Jurkat, Clone E6-1 (cell line): ENCODE data around the gene DNAJC1. TPM values are rescaled to one million over a fixed set of nuclear protein-coding genes. Genes with fewer than 3 reads are reported as not detected.
A peak's percentile ranks its signal among the peaks of the same experiment; 100 is the strongest.
"Not testable (repeated sequence)": the region's sequence is repeated elsewhere in the genome, so short reads cannot be mapped to it uniquely, and the experiment has no call there.

Source experiments
- DNase-seq: peaks from one replicate; pipeline ENCODE4 v3.0.0-alpha.2; 2011; ENCODE audit warnings: low read depth, low spot score
- H3K4me3 ChIP-seq: 2 replicates; pipeline ENCODE4 v1.5.1; 2011; ENCODE audit warnings: mild to moderate bottlenecking, low read length, control low read depth, moderate library complexity
- polyA plus RNA-seq: library from polyadenylated mRNA; unstranded; fragments of >200 nt; gene quantifications from one replicate; pipeline ENCODE4 v1.2.1, GENCODE V29; 2012; ENCODE audit warnings: missing spikeins; ENCODE audit not compliant: insufficient read length, insufficient read depth

DNAJC1 gene, protein sequence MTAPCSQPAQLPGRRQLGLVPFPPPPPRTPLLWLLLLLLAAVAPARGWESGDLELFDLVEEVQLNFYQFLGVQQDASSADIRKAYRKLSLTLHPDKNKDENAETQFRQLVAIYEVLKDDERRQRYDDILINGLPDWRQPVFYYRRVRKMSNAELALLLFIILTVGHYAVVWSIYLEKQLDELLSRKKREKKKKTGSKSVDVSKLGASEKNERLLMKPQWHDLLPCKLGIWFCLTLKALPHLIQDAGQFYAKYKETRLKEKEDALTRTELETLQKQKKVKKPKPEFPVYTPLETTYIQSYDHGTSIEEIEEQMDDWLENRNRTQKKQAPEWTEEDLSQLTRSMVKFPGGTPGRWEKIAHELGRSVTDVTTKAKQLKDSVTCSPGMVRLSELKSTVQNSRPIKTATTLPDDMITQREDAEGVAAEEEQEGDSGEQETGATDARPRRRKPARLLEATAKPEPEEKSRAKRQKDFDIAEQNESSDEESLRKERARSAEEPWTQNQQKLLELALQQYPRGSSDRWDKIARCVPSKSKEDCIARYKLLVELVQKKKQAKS
- 15.0 TPM for polyA plus RNA-seq

DNA sequence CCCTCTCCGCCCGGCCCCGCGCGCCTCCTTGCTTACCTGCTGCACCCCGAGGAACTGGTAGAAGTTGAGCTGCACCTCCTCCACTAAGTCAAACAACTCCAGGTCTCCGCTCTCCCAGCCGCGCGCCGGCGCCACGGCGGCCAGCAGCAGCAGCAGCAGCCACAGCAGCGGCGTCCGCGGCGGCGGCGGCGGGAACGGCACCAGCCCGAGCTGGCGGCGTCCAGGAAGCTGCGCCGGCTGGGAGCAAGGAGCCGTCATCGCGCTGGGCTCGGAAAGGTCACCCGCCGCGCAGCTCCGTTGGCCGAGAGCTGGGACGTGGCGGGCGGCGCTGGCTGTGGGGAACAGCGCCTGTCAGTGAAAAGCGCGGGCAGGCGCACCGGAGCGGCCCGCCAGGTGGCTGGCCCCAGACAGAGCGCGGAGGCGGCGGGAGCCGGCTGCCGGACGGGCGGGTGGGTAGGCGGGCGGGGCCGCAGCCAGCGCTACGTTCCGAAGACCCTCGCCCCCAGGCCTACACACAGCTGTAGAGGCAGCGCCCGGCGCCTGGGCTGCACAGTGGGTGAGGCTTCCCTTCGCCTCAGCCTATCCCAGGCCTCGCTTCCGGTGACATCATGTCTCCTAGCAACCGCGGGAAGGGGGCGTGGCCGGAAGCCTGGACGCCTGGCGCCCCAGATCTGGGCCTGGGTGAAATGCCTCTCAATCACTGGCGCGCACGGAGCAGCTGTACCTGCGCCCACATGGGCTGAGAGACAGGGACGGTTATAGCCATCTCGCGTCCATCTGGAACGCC is at the start of gene DNAJC1:
Gene DNAJC1 (minus strand): TSS at position 554 of the 787 bp plus-strand sequence. CDS start 296 bp downstream, at position 258.
- H3K4me3 ChIP-seq: peak within 1 kb of the TSS; percentile 68
- DNase-seq: peak; percentile 91

DNA sequence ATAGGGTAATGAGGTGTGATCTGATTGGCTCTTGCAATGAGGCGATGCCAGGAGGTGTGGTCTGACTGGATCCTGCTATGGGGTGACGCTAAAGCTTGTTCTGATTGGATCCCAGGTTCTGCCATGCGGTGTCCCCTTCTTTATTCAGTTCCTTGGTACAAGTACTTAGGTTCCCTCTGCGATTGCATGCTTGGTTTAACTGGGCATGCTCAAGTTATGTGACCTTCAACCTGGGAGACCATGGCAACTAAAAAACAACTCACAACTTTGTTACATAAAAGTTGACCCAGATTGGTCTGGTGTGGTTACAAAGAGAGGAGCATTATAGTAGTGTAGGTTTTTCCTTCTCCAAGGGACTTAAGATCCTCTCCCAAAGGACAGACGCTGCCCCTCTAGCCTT is 49.5 kb upstream of the DNAJC1 start:
- DNase-seq: peak; percentile 11
- no peak overlapping the region for H3K4me3 ChIP-seq

DNA sequence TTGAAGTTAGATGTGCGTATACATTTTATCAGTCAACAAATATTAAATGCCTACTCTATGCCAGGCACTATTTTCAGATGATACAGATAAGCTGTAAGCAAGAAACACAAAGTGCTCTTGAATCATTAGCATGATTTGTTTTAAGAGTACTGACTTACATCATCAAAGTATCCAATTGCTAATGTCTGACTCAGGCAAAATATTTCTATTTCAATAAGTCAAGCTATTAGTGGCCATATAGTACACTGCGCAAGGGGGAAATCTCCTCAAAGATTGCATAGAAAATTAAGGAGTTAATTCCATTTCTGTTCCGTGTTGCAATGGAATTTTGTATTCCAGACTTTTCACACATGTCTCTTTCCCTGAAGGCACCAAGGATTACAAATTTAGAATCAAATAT is 46.1 kb upstream of the DNAJC1 start:
- no peak for DNase-seq
- no peak overlapping the region for H3K4me3 ChIP-seq

DNA sequence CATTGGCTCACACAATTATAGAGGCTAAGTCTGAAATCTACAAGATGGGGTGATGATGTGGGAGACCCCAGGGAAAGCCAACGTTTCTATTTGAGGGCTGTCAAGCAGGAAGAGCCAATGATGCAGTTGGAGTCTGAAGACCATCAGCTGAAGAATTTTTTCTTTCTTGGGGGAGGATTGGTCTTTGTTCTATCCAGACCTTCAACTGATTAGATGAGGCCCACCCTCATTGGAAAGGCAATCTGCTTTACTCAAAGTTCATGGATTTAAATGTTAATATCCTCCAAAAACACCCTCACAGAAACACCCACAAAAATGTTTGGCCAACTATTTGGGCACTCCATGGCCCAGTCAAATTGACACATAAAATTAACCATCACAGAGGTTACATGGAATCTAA is 44.3 kb upstream of the DNAJC1 start:
- DNase-seq: no peak
- H3K4me3 ChIP-seq: no peak overlapping the region

- no peak for DNase-seq
- H3K4me3 ChIP-seq: no peak overlapping the region
Observed at GRCh38 chr10:22043327-22043633, 39.8 kb upstream of the DNAJC1 start.

DNA sequence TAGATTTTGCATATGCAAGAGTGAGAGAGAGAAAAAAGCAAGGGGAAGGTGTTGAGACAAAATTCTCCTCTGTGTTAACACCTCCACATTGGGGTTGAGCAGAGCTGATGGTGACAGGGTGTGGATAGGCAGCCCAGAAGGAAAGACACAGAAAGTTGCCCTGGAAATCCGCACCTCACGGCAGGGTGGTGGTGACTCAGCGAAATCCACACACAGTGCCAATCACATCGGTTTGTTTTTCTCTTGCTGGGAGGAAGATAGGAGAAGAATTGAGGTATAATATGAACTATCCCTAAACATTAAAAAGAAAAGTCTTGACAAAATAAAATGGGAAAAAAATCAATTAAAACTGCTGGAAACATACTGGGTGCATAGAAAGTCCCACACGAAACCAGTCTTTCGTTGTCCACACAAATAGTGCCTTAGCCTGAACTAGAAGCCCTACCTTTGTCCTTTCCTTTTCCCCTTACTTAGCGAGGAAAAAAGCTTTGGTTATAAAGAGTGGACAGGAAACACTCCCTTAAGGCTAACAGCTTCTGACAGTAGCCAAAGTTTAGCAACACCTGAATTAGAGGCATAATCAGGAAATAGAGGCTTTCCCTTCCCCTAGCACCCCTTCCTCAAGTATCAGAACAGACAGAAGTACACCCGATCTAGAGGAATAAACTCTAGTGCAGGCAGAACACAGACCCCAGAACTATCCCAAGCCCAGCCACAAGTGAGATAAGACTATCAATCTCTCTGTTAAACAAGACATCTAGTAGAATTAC is 39.2 kb upstream of the DNAJC1 start:
- no peak overlapping the region for H3K4me3 ChIP-seq
- DNase-seq: no peak

DNA sequence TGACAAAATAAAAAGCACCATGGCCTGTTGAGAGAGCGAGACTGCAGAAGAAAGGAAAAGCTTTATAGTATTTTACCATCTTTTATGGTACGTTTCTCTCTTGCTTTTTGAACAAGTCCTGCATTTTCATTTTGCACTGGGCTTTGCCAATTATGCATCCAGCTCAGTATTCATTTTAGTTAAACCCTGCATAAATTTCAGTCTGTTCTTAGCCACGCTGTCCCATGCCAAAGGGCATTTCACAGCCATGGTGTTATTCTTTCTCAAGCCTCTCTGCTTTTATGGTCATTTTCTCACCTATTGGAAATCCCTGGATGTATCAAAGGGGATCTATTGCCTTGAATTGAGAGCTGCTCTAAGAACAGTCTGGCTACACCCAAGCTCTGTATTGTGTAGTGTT is 30.8 kb upstream of the DNAJC1 start:
- no peak overlapping the region for H3K4me3 ChIP-seq
- no peak for DNase-seq

DNA sequence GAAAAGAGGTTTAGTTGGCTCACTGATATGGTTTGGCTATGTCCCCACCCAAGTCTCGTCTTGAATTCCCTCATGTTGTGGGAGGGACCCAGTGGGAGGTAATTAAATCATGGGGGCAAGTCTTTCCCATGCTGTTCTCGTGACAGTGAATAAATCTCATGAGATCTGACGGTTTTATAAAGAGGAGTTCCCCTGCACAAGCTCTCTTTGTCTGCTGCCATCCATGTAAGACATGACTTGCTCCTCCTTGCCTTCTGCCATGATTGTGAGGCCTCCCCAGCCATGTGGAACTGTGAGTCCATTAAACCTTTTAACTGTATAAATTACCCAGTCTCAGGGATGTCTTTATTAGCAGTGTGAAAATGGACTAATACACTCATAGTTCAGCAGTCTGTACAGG is 28.7 kb upstream of the DNAJC1 start:
- DNase-seq, H3K4me3 ChIP-seq: not testable (repeated sequence)

DNA sequence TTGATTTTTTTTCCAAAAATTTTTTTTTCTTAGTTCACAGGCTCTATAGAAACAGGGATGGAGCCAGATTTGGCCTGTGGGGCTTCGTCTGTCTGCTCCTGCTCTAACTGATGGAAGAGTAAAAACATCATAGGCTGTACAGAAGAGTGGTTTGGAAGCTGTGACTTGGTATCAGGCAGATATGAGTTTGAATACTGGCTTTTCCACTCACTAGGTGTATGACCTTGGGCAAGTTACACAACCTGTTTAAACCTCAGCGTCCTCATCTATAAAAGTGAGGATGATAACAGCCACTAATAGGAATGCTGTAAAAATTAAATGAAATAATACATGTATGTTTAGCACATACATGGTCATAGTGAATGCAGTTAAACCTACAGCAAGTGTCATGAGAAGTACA is 26.9 kb upstream of the DNAJC1 start:
- H3K4me3 ChIP-seq: no peak overlapping the region
- no peak for DNase-seq

GRCh38 chr10:22029445-22030236 is 26.1 kb upstream of the DNAJC1 start:
- peak; percentile 73 for DNase-seq
- H3K4me3 ChIP-seq: no peak overlapping the region

GRCh38 chr10:22027364-22028238 is 24.1 kb upstream of the DNAJC1 start:
- DNase-seq: no peak
- H3K4me3 ChIP-seq: no peak overlapping the region

GRCh38 chr10:22026287-22026686 is 22.8 kb upstream of the DNAJC1 start:
- H3K4me3 ChIP-seq: no peak overlapping the region
- no peak for DNase-seq

- DNase-seq: no peak
- no peak overlapping the region for H3K4me3 ChIP-seq
Observed at GRCh38 chr10:22023508-22023907, 20.0 kb upstream of the DNAJC1 start.

DNA sequence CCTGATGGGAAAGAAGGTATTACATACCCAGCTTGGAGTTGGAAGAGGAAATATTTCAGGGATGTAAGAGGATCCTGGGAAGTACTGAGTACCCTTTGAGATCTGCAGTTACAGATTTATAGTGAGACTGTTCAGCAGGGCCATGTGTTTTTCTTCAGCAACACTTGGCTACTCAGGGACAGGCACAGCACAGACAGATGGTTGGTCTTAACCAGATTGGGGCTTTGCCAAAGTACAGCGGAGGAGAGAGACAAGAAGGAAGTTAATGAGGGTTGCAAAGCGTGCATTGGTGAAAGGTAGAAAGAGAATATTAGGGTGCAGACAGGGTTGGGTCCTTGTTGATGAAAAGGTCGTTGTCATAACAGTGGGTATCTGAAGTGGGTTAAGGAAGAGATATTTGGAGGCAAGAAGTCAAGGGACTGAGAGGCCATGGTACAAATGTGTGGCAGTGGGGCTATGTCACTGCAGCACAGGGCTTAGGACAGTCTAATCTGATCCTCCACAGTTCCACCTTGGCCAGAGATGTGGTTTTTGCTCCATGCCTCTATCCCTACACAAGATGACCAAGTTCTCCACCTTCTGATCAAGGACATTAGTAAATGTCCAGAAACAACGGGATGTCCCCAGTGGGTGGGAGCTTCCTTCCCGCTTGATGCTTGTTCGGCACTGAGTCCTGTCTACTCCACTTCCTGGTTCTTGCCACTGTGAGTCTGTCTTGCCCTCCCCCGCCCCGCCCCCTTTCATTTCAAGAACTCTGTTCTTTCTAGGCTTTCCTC is 18.9 kb upstream of the DNAJC1 start:
- DNase-seq: no peak
- no peak overlapping the region for H3K4me3 ChIP-seq

DNA sequence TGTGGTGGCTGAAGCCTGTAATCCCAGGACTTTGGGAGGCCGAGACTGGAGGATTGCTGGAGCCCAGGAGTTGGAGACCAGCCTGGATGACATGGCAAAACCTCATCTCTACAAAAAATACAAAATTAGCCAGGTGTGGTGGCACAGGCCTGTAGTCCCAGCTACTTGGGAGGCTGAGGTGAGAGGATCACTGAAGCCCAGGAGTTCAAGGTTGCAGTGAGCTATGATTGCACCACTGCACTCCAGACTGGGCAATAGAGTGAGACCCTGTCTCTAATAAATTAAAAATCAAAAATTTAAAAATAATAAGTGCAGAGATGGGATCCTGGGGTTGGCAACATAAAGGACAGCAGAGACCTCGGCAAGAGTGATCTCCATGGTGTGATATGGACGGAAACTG is 17.6 kb upstream of the DNAJC1 start:
- not testable (repeated sequence) for H3K4me3 ChIP-seq, DNase-seq

GRCh38 chr10:22017283-22018020 is 13.9 kb upstream of the DNAJC1 start:
- no peak overlapping the region for H3K4me3 ChIP-seq
- no peak for DNase-seq
